ENCODE measurements around the gene RING1.

RING1 gene

DNA sequence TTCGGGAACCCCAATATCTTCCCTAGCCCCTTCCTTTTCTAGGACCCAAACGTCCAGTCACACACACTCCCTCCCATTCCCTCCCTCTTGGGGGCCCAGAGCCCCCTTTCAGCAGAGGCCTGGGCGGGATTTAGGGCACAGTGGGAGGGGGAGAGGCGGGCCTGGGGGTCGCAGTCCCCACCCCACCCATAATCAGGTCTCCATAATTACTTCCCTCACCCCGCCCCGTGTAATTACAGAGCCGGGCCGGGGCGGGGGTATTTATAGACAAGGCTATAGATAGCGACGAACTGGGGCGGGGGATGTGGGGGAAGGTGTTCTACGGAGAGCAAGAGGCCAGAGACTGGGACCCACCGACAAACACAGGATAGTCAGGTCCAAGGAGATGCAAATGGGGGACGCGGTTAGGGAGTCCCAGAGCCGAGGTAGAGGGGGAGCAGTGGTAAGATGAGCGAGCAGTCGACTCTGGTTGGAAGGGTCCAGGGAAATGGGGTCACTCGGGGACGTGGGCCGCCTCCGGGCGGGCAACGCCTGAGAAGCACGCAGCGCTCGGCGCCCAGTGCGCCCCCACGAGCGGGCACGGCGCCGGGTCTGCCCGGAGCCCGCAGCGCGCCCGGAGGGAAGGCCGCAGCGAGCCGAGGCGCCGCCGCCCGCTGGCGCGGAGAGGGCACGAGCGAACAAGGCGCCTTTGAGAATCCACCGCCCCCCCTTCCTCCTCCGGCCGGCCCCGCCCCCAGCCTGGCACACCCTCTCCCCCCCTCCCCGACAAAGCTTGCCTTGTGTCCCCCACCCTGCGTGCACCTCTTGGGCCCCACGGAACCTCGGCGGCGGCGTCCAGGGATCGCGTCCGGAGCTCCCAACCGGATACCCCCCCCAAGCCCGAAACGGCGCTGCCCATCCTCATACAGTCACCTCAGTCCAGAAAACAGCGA, 15.4 kb upstream of the RING1 start:
- no peak for DNase-seq (ENCODE audit: low read depth)

GRCh38 chr6:33193619-33194018, 14.7 kb upstream of the RING1 start:
- DNase-seq (ENCODE audit: low read depth): no peak

GRCh38 chr6:33194431-33194979, 13.8 kb upstream of the RING1 start:
- DNase-seq (ENCODE audit: low read depth): no peak

GRCh38 chr6:33195304-33196165, 12.8 kb upstream of the RING1 start:
- no peak for DNase-seq (ENCODE audit: low read depth)

- no peak for DNase-seq (ENCODE audit: low read depth)
Observed at GRCh38 chr6:33197431-33198048, 10.8 kb upstream of the RING1 start.

- DNase-seq (ENCODE audit: low read depth): no peak
Observed at GRCh38 chr6:33198159-33198852, 10.0 kb upstream of the RING1 start.

- DNase-seq (ENCODE audit: low read depth): no peak
Observed at GRCh38 chr6:33198853-33199436, 9.4 kb upstream of the RING1 start.

- DNase-seq (ENCODE audit: low read depth): no peak
Observed at GRCh38 chr6:33199687-33200218, 8.5 kb upstream of the RING1 start.

- DNase-seq (ENCODE audit: low read depth): peak; percentile 100
Observed at GRCh38 chr6:33200219-33201146, 7.8 kb upstream of the RING1 start, which contains the start of the genes RXRB and SLC39A7. TSS of gene RXRB (minus strand) at chr6:33200665. CDS start at chr6:33200476, 189 bp downstream. TSS of gene SLC39A7 (plus strand) at chr6:33200867. CDS start at chr6:33201246, 379 bp downstream.

- DNase-seq (ENCODE audit: low read depth): no peak
Observed at GRCh38 chr6:33201147-33201545, 7.2 kb upstream of the RING1 start.

GRCh38 chr6:33201935-33202334, 6.4 kb upstream of the RING1 start:
- DNase-seq (ENCODE audit: low read depth): no peak

DNA sequence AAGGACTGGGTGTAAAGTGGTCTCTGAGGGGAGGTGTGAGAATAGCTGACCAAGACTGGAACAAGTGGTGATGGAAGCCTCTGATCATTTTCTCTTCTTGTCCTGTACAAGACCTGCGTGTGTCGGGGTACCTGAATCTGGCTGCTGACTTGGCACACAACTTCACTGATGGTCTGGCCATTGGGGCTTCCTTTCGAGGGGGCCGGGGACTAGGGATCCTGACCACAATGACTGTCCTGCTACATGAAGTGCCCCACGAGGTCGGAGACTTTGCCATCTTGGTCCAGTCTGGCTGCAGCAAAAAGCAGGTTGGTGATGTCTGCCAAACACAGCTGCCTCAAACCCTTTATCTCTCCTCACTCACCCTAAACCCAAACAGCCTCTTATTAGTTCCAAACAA, 5.5 kb upstream of the RING1 start:
- no peak for DNase-seq (ENCODE audit: low read depth)

DNA sequence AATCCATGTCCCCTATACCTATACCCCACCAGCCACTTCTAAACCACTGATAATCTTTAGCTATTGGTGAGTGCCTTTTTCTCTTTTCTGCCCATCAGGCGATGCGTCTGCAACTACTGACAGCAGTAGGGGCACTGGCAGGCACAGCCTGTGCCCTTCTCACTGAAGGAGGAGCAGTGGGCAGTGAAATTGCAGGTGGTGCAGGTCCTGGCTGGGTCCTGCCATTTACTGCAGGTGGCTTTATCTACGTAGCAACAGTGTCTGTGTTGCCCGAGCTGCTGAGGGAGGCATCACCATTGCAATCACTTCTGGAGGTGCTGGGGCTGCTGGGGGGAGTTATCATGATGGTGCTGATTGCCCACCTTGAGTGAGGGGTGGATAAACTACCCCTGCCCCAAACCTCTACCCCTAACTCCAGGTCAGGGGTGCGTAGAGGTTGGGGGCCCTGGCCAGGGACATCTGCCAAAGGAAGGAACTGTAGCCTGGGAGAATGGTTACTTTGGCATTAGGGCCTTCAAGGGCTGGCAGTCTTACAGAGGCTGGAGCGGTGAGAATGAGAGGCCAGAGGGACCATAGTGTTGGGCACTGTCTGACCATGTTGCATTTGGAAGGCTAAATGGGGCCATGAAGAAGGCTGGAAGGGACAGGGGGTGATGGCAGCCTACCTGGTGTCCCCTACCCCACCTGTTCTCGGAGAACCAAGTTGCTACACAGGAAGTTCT, 4.7 kb upstream of the RING1 start:
- no peak for DNase-seq (ENCODE audit: low read depth)

- no peak for DNase-seq (ENCODE audit: low read depth)
Observed at GRCh38 chr6:33204165-33204414, 4.2 kb upstream of the RING1 start.

GRCh38 chr6:33204415-33205190, 3.7 kb upstream of the RING1 start, which contains the start of gene HSD17B8:
TSS of gene HSD17B8 (plus strand) at chr6:33204655. CDS start at chr6:33204669, 14 bp downstream.
- no peak for DNase-seq (ENCODE audit: low read depth)

- DNase-seq (ENCODE audit: low read depth): no peak
Observed at GRCh38 chr6:33205191-33206026, 2.9 kb upstream of the RING1 start.

Data from HS-27A (cell line).